Neural progenitor cell (in vitro differentiated cells): ENCODE data around the gene ADRA2C.

Experiments used
- CTCF ChIP-seq: fragments of 200-600 bp; sonication (generic); IDR thresholded peaks from 2 replicates; pipeline ENCODE4 v1.5.1; 2017; ENCODE audit warnings: antibody characterized with exemption, mild to moderate bottlenecking
- EZH2phosphoT487 ChIP-seq: fragments of 200-600 bp; sonication (generic); IDR thresholded peaks from 2 replicates; pipeline ENCODE4 v1.6.1; 2017; ENCODE audit warnings: antibody characterized with exemption

- no peak for TF ChIP-seq CTCF
- no peak for TF ChIP-seq EZH2phosphoT487
Observed at GRCh38 chr4:3772632-3773031, 6.4 kb downstream of the ADRA2C start.
